ENCODE results near the gene ST8SIA5. TPM values are rescaled to one million over a fixed set of nuclear protein-coding genes. Genes with fewer than 3 reads are reported as not detected.

ST8SIA5 gene
- total and polyA plus RNA-seq, 2 donors (not counting 3 experiments of a cell fraction or from before 2014, with no cell fraction given) = 0.25 to 0.62 TPM

- Histone ChIP-seq H3K4me2 (ENCODE audit: insufficient read depth, low read length) (no peak overlapping the region), H3K9ac (replicated peaks; ENCODE audit: extremely low read depth, insufficient read depth, low read length) (no peak overlapping the region), H3K4me1 (ENCODE audit: control insufficient read depth, extremely low read depth, insufficient read depth, low read length) (peaks cover 7% of the 10 kb centered on the region), H3K27me3 (ENCODE audit: control insufficient read depth in 2 of 2, insufficient read depth in 2 of 2, low read length in 2 of 2) (no peaks in the 10 kb centered on the region), H3K9me3 (replicated peaks; ENCODE audit: control insufficient read depth, insufficient read depth, low read length) (no peaks in the 10 kb centered on the region), H3K4me3 (replicated peaks in 1 of 3; ENCODE audit: insufficient read depth in 1 of 3, low read depth in 1 of 3, low read length in 3 of 3) (no peak overlapping the region), H4K20me1 (replicated peaks; ENCODE audit: control insufficient read depth, extremely low read depth, insufficient read depth, low read length) (no peaks in the 10 kb centered on the region), H3K36me3 (ENCODE audit: control insufficient read depth in 2 of 2, extremely low read depth in 1 of 2, insufficient read depth in 2 of 2, low read length in 2 of 2) (no peaks in the 10 kb centered on the region), H3K79me2 (ENCODE audit: control insufficient read depth, insufficient read depth, low read length) (no peaks in the 10 kb centered on the region), H3K27ac (ENCODE audit: insufficient read depth, low read depth, low read length) (no peak overlapping the region), H2AFZ (ENCODE audit: low read depth, low read length) (no peak overlapping the region), H3K9me1 (replicated peaks; ENCODE audit: control insufficient read depth, extremely low read depth, insufficient read depth, low read length) (no peaks in the 10 kb centered on the region)
- DNase-seq (ENCODE audit: low read depth, low spot score) = no peak
- ChIA-PET CTCF (interaction anchor here (1.1 to 3.1 kb wide), 5 partner anchors 34 to 475 kb away, joined by 3 to 20 read pairs (median 17); partner anchors contain the start of gene LOXHD1), POLR2A (no interaction called here)
- no peak for TF ChIP-seq EZH2 (IDR thresholded peaks at IDR 0.05; ENCODE audit: borderline replicate concordance, low read depth, low read length, severe bottlenecking)
- BruUV-seq (replicated peaks) = no TSS peak
- intact Hi-C loops (cut with micrococcal nuclease) (no loop called here), dilution Hi-C loops (cut with MboI; ENCODE audit: extremely low pct_ligation_motif_present, low sequenced_read_pairs) (no loop called here)
- FAIRE-seq = no peak
Measured at GRCh38 chr18:46624127-46624526, 132.7 kb downstream of the ST8SIA5 start.

- dilution Hi-C loops (cut with MboI; ENCODE audit: extremely low pct_ligation_motif_present, low sequenced_read_pairs) = no loop called here
- CTCF ChIA-PET = interaction anchor here (0.7 to 3.1 kb wide), 9 partner anchors 15 to 550 kb away, joined by 3 to 20 read pairs (median 4); partner anchors contain the start of gene LOXHD1
- POLR2A ChIA-PET = no interaction called here
- Histone ChIP-seq H3K36me3 (ENCODE audit: control insufficient read depth in 2 of 2, extremely low read depth in 1 of 2, insufficient read depth in 2 of 2, low read length in 2 of 2) (no peaks in the 10 kb centered on the region), H3K27ac (ENCODE audit: insufficient read depth, low read depth, low read length) (no peak overlapping the region), H3K9ac (replicated peaks; ENCODE audit: extremely low read depth, insufficient read depth, low read length) (no peak overlapping the region), H3K4me3 (replicated peaks in 1 of 3; ENCODE audit: insufficient read depth in 1 of 3, low read depth in 1 of 3, low read length in 3 of 3) (no peak overlapping the region), H3K4me2 (ENCODE audit: insufficient read depth, low read length) (no peak overlapping the region), H3K4me1 (ENCODE audit: control insufficient read depth, extremely low read depth, insufficient read depth, low read length) (peaks cover 7% of the 10 kb centered on the region), H3K9me3 (replicated peaks; ENCODE audit: control insufficient read depth, insufficient read depth, low read length) (no peaks in the 10 kb centered on the region), H3K9me1 (replicated peaks; ENCODE audit: control insufficient read depth, extremely low read depth, insufficient read depth, low read length) (no peaks in the 10 kb centered on the region), H4K20me1 (replicated peaks; ENCODE audit: control insufficient read depth, extremely low read depth, insufficient read depth, low read length) (no peaks in the 10 kb centered on the region), H3K79me2 (ENCODE audit: control insufficient read depth, insufficient read depth, low read length) (no peaks in the 10 kb centered on the region), H3K27me3 (ENCODE audit: control insufficient read depth in 2 of 2, insufficient read depth in 2 of 2, low read length in 2 of 2) (no peaks in the 10 kb centered on the region), H2AFZ (ENCODE audit: low read depth, low read length) (peak overlapping the region; percentile 57)
- intact Hi-C loops (cut with micrococcal nuclease) = loop anchor here (1.0 kb wide), 1 partner anchor 450 kb away; no protein-coding TSS in a partner anchor
- DNase-seq (ENCODE audit: low read depth, low spot score) = peak; percentile 12
- TF ChIP-seq MAX (IDR thresholded peaks at IDR 0.05; ENCODE audit: insufficient read depth, insufficient read length) (no peak), JUN (IDR thresholded peaks at IDR 0.05; ENCODE audit: borderline replicate concordance, insufficient read depth, insufficient read length, low read depth) (no peak), POLR2A (IDR thresholded peaks at IDR 0.05; ENCODE audit: low read depth, low read length) (no peak), GATA2 (IDR thresholded peaks at IDR 0.05; ENCODE audit: insufficient read depth, insufficient read length, low read depth, low read length) (no peak), MYC (IDR thresholded peaks at IDR 0.05; ENCODE audit: low read depth, low read length) (no peak), POLR2AphosphoS5 (IDR thresholded peaks at IDR 0.05; ENCODE audit: insufficient read depth, low read depth, low read length) (no peak), FOS (IDR thresholded peaks at IDR 0.05; ENCODE audit: borderline replicate concordance, insufficient read depth, low read length) (no peak), EZH2 (IDR thresholded peaks at IDR 0.05; ENCODE audit: borderline replicate concordance, low read depth, low read length, severe bottlenecking) (no peak)
- TF ChIP-seq, protein P1, sequence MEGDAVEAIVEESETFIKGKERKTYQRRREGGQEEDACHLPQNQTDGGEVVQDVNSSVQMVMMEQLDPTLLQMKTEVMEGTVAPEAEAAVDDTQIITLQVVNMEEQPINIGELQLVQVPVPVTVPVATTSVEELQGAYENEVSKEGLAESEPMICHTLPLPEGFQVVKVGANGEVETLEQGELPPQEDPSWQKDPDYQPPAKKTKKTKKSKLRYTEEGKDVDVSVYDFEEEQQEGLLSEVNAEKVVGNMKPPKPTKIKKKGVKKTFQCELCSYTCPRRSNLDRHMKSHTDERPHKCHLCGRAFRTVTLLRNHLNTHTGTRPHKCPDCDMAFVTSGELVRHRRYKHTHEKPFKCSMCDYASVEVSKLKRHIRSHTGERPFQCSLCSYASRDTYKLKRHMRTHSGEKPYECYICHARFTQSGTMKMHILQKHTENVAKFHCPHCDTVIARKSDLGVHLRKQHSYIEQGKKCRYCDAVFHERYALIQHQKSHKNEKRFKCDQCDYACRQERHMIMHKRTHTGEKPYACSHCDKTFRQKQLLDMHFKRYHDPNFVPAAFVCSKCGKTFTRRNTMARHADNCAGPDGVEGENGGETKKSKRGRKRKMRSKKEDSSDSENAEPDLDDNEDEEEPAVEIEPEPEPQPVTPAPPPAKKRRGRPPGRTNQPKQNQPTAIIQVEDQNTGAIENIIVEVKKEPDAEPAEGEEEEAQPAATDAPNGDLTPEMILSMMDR (IDR thresholded peaks at IDR 0.05; ENCODE audit: extremely low read depth in 1 of 2, insufficient read depth in 1 of 2, low read depth in 1 of 2, low read length in 2 of 2) = no peak
- no TSS peak for BruUV-seq (replicated peaks)
- FAIRE-seq = peak; percentile 62
Measured at GRCh38 chr18:46623541-46623940, 133.3 kb downstream of the ST8SIA5 start.

All from endothelial cell of umbilical vein (primary cell).